CD14-positive monocyte (primary cell): ENCODE measurements around the gene SCAMP4. TPM values are rescaled to one million over a fixed set of nuclear protein-coding genes. Genes with fewer than 3 reads are reported as not detected.

Experiments used
- DNase-seq, 3 donors: peaks; one replicate each; pipeline ENCODE4 v3.0.0-alpha.2; 2011 to 2022
- H2AFZ ChIP-seq: 2 replicates; pipeline ENCODE4 v1.6.0; 2012; ENCODE audit warnings: mild to moderate bottlenecking, low read depth, low read length, inconsistent platforms; ENCODE audit not compliant: insufficient read depth, poor library complexity, severe bottlenecking
- H3K27ac ChIP-seq, 2 donors: 1 replicate in 1 of 2; 2 replicates in 1 of 2; pipeline ENCODE4 v1.5.1; 2012 to 2013; ENCODE audit warnings: low read length in 2 of 2, control low read depth in 1 of 2, inconsistent platforms in 1 of 2, low read depth in 1 of 2, mild to moderate bottlenecking in 1 of 2
- H3K27me3 ChIP-seq, 2 donors: one replicate each; pipeline versions ENCODE4 v1.6.0 to v1.6.1; 2011 to 2013; ENCODE audit warnings: low read length in 2 of 2; ENCODE audit not compliant: control insufficient read depth in 2 of 2, insufficient read depth in 2 of 2
- H3K36me3 ChIP-seq, 2 donors: replicated peaks in 1 of 2; 1 replicate in 1 of 2; 2 replicates in 1 of 2; pipeline versions ENCODE4 v1.5.1 to v1.6.1; 2012 to 2013; ENCODE audit warnings: low read length in 2 of 2, control low read depth in 1 of 2, inconsistent platforms in 1 of 2, mild to moderate bottlenecking in 1 of 2; ENCODE audit not compliant: insufficient read depth in 2 of 2, control insufficient read depth in 1 of 2
- H3K4me1 ChIP-seq, 2 donors: 1 replicate in 1 of 2; 2 replicates in 1 of 2; pipeline versions ENCODE4 v1.5.1 to v1.6.1; 2012 to 2013; ENCODE audit warnings: low read length in 2 of 2, control low read depth in 1 of 2, inconsistent platforms in 1 of 2, mild to moderate bottlenecking in 1 of 2, moderate library complexity in 1 of 2; ENCODE audit not compliant: insufficient read depth in 2 of 2, control insufficient read depth in 1 of 2
- H3K4me2 ChIP-seq: replicated peaks from 2 replicates; pipeline ENCODE3; 2012; ENCODE audit warnings: low read length, moderate library complexity, mild to moderate bottlenecking; ENCODE audit not compliant: poor library complexity, severe bottlenecking; ENCODE audit errors: extremely low read depth
- H3K4me3 ChIP-seq, 3 experiments: fragments of 200-600 bp in 1 of 3; sonication (generic) in 1 of 3; replicated peaks in 1 of 3; 1 replicate in 2 of 3; 2 replicates in 1 of 3; pipeline ENCODE4 v1.5.1; 2011 to 2013; ENCODE audit warnings: low read length in 3 of 3, mild to moderate bottlenecking in 3 of 3, control low read depth in 2 of 3, low read depth in 2 of 3, inconsistent platforms in 1 of 3, moderate library complexity in 1 of 3
- H3K79me2 ChIP-seq: 2 replicates; pipeline ENCODE4 v1.6.0; 2012; ENCODE audit warnings: mild to moderate bottlenecking, control low read depth, inconsistent platforms, low read length, moderate library complexity; ENCODE audit not compliant: insufficient read depth
- H3K9ac ChIP-seq: 2 replicates; pipeline ENCODE4 v1.6.0; 2017; ENCODE audit warnings: low read length, mild to moderate bottlenecking; ENCODE audit not compliant: insufficient read depth, poor library complexity, severe bottlenecking
- H3K9me3 ChIP-seq, 2 donors: replicated peaks in 1 of 2; 1 replicate in 1 of 2; 2 replicates in 1 of 2; pipeline versions ENCODE4 v1.5.1 to v1.6.1; 2012 to 2013; ENCODE audit warnings: low read length in 2 of 2, control low read depth in 1 of 2; ENCODE audit not compliant: control insufficient read depth in 1 of 2, insufficient read depth in 1 of 2
- H4K20me1 ChIP-seq: 2 replicates; pipeline ENCODE4 v1.6.0; 2012; ENCODE audit warnings: mild to moderate bottlenecking, low read length, control low read depth, moderate library complexity; ENCODE audit not compliant: insufficient read depth
- H3K27ac Mint-ChIP-seq, 7 donors: one replicate each; pipeline ENCODE4 v1.8.0; 2020; ENCODE audit warnings: mild to moderate bottlenecking in 7 of 7, mixed read lengths in 7 of 7, moderate library complexity in 6 of 7, inconsistent platforms in 2 of 7
- H3K27me3 Mint-ChIP-seq, 3 donors: one replicate each; pipeline ENCODE4 v1.8.0; 2021 to 2022; ENCODE audit warnings: low read depth in 3 of 3, mild to moderate bottlenecking in 3 of 3, mixed read lengths in 3 of 3, moderate library complexity in 3 of 3, inconsistent platforms in 1 of 3
- H3K36me3 Mint-ChIP-seq, 2 donors: one replicate each; pipeline ENCODE4 v1.8.0; 2020; ENCODE audit warnings: mixed read lengths in 2 of 2, inconsistent platforms in 1 of 2, mild to moderate bottlenecking in 1 of 2
- H3K4me1 Mint-ChIP-seq: one replicate; pipeline ENCODE4 v1.8.0; 2020; ENCODE audit warnings: mild to moderate bottlenecking, mixed read lengths
- H3K4me3 Mint-ChIP-seq, 2 donors: one replicate each; pipeline ENCODE4 v1.8.0; 2020; ENCODE audit warnings: mild to moderate bottlenecking in 2 of 2, mixed read lengths in 2 of 2, moderate library complexity in 1 of 2
- H3K9me3 Mint-ChIP-seq, 7 donors: one replicate each; pipeline ENCODE4 v1.8.0; 2020 to 2022; ENCODE audit warnings: mixed read lengths in 7 of 7, mild to moderate bottlenecking in 6 of 7, moderate library complexity in 6 of 7, inconsistent platforms in 2 of 7
- WGBS: methylation state at CpG from one replicate; pipeline ENCODE4 v1.1.5; 2013; ENCODE audit warnings: missing lambda C conversion rate; ENCODE audit not compliant: insufficient coverage; 5-methylcytosine and 5-hydroxymethylcytosine counted together
- intact Hi-C, 2 donors: fragments of 100-400 bp; cut with micrococcal nuclease; formaldehyde crosslinking; loops; one replicate each; pipeline versions ENCODE4 v1.15.0 to v1.15.1; 2023
- polyA plus RNA-seq, 3 donors: library from polyadenylated mRNA; depleted of rRNA in 1 of 3; unstranded in 2 of 3; stranded (reverse) in 1 of 3; fragments of 300-500 nt in 2 of 3; fragments of >200 nt in 1 of 3; fragmentation: Illumina TruSeq in 2 of 3; gene quantifications; 1 replicate in 2 of 3; 2 replicates in 1 of 3; pipeline ENCODE4 v1.2.3, GENCODE V29; 2012 to 2021
- TF ChIP-seq, protein P1 (sequence below): fragments of 200-600 bp; IDR thresholded peaks from one replicate; pipeline ENCODE4 v1.8.0; 2022; ENCODE audit warnings: antibody characterized with exemption, mild to moderate bottlenecking

Gene SCAMP4
- polyA plus RNA-seq, 3 donors: 11.9 to 39.4 (median 15.4) TPM

DNA sequence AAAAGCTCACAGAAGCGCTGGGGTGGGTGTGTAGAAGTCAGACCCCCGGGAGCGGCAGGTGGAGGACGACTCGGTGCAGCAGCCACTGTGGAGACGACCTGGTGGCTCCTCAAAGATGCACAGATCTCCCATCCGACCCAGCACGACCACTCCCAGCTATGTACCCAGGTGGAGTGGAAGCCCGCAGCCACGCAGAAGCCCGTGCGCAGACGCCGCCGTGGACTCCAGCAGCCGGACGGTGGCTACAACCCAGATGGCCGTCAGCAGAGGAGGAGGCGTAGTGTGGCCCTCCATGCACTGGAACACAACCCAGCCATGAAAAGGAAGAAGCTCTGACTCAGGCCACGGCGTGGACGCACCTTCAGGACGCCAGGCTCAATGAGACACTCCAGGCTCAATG, 57.5 kb downstream of the SCAMP4 start:
- Histone ChIP-seq H2AFZ (no peak overlapping the region), H3K9ac (no peak overlapping the region), H3K27me3 (no peaks in the 10 kb centered on the region), H3K9me3 (no peaks in the 10 kb centered on the region), H4K20me1 (peaks cover 96% of the 10 kb centered on the region), H3K27ac (no peak overlapping the region), H3K36me3 (peaks cover 11 to 43% of the 10 kb centered on the region in 2 donors), H3K4me2 (no peak overlapping the region), H3K4me1 (no peaks in the 10 kb centered on the region), H3K4me3 (no peak overlapping the region), H3K79me2 (peaks cover 73% of the 10 kb centered on the region)
- no peak for DNase-seq
- H3K36me3 Mint-ChIP-seq: peaks cover 18 to 39% of the 10 kb centered on the region in 2 donors
- whole genome bisulfite sequencing: 99% methylated on average over 22 of the region's 23 CpGs
- TF ChIP-seq, protein P1, sequence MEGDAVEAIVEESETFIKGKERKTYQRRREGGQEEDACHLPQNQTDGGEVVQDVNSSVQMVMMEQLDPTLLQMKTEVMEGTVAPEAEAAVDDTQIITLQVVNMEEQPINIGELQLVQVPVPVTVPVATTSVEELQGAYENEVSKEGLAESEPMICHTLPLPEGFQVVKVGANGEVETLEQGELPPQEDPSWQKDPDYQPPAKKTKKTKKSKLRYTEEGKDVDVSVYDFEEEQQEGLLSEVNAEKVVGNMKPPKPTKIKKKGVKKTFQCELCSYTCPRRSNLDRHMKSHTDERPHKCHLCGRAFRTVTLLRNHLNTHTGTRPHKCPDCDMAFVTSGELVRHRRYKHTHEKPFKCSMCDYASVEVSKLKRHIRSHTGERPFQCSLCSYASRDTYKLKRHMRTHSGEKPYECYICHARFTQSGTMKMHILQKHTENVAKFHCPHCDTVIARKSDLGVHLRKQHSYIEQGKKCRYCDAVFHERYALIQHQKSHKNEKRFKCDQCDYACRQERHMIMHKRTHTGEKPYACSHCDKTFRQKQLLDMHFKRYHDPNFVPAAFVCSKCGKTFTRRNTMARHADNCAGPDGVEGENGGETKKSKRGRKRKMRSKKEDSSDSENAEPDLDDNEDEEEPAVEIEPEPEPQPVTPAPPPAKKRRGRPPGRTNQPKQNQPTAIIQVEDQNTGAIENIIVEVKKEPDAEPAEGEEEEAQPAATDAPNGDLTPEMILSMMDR: no peak
- peaks cover 0 to 2% (median 1%) of the 10 kb centered on the region in 3 donors for H3K27me3 Mint-ChIP-seq
- H3K27ac Mint-ChIP-seq: peak overlapping the region in 3 of 7 donors; percentile 28 to 64 (median 49)
- H3K4me3 Mint-ChIP-seq: no peak overlapping the region
- intact Hi-C loops: loop anchor here in 1 of 2 donors (5.0 kb wide), 1 partner anchor 35 kb away; no protein-coding TSS in a partner anchor
- peaks cover 6% of the 10 kb centered on the region for H3K4me1 Mint-ChIP-seq
- H3K9me3 Mint-ChIP-seq: no peaks in the 10 kb centered on the region

DNA sequence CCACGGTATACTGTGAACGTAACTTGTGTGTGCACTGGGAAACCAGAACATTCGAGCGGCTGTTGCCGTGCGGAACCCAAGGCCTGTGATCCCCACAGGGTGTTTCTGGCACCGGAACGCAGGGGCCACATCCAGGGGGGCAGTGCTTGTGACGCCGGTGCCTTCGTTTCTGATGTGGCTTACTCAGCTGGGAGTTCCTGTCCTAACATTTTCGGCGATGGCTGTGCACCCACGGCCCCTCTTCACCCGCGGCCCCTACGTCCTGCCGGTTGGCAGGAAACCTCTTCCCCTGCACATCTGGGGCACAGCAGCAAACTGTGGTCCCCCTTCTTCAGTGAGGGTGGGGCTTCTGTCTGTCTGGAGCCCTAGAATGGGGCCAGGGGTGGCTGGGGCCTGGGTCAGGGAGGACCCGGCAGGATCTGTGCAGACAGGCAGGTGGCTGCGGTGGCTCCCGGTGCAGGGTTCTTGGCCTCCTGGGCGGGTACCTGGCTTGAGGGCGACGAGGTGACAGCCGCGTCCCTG, 61.9 kb downstream of the SCAMP4 start:
- peaks cover 21 to 59% of the 10 kb centered on the region in 2 donors for H3K36me3 ChIP-seq
- DNase-seq: no peak
- H3K9ac ChIP-seq: no peak overlapping the region
- H3K4me2 ChIP-seq: no peak overlapping the region
- H3K4me3 Mint-ChIP-seq: no peak overlapping the region
- no peak overlapping the region for H3K27ac ChIP-seq
- H2AFZ ChIP-seq: no peak overlapping the region
- peaks cover 94% of the 10 kb centered on the region for H4K20me1 ChIP-seq
- peaks cover 71% of the 10 kb centered on the region for H3K79me2 ChIP-seq
- H3K9me3 ChIP-seq: no peaks in the 10 kb centered on the region
- WGBS: 57% methylated on average over 11 of the region's 26 CpGs
- H3K4me1 ChIP-seq: no peaks in the 10 kb centered on the region
- peak overlapping the region in 1 of 7 donors; percentile 36 for H3K27ac Mint-ChIP-seq
- H3K4me3 ChIP-seq: no peak overlapping the region
- intact Hi-C loops: no loop called here
- no peaks in the 10 kb centered on the region for H3K9me3 Mint-ChIP-seq
- H3K27me3 Mint-ChIP-seq: peaks cover 0 to 2% (median 1%) of the 10 kb centered on the region in 3 donors
- H3K36me3 Mint-ChIP-seq: peaks cover 26 to 51% of the 10 kb centered on the region in 2 donors
- TF ChIP-seq, protein P1: no peak
- peaks cover 6% of the 10 kb centered on the region for H3K4me1 Mint-ChIP-seq
- no peaks in the 10 kb centered on the region for H3K27me3 ChIP-seq
